Peyer's patch (tissue), 4 donors: Measurements from ENCODE around the gene ZNF70.

ENCODE experiments used
- POLR2A ChIP-seq, 2 donors: fragments of 450-650 bp; IDR thresholded peaks; one replicate each; pipeline ENCODE4 v1.5.1; 2017; ENCODE audit warnings: antibody characterized with exemption in 2 of 2, mild to moderate bottlenecking in 2 of 2, moderate library complexity in 2 of 2
- TF ChIP-seq, protein P1 (sequence below), 6 experiments: fragments of 450-650 bp in 4 of 6; fragments of 200-600 bp in 2 of 6; sonication (generic) in 1 of 6; IDR thresholded peaks; one replicate each; pipeline ENCODE4 v1.5.1; 2017 to 2019; ENCODE audit warnings: antibody characterized with exemption in 6 of 6, mild to moderate bottlenecking in 3 of 6, moderate library complexity in 1 of 6

DNA sequence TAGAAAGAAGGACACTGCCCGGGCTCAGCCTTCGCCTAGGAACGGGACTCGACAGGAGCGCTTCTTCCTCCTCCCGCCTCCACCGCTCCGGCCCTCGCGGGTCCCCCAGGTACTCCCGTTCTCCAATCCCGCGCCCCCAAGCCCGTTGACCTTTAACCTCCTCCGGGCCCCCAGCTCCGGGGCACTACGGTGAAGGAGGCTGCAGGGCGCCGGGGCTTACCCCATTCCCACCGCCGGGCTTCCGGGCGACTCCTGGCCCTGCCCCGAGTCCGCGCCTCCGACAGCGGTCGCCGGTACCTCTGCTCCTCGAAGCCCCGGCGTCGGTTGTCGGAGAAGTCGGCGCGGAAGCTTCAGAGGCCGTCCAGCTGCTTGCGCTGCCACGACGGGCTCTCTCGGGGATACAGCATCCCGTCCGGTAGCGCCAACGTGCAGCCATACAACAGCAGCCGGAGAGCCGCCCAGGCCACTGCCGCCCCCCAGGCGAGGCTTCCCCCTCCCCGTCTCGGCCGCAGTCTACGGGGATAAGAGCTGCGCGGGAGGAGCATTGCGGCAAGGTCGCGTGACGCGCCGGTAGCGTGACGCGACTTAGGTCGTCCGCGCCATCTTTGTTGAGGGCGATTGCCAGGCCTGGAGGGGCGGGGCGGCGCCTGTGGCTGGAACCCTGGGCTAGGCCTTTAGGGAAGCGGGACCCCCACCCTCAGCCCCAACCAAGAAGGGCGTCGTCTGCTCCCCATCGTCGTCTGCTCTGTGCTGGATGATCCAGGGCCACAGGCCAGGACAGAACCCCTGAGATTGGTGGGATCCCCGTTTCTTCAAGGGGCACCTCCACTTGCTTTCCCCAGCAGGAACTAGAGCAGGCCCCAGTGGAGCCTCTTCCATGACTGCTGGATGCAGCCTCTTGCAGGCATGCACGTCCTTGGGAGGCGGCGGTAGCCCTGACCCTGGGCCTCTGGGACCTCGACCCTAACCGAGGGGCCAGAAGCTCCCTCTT is 33.8 kb downstream of the ZNF70 start:
- TF ChIP-seq, protein P1, sequence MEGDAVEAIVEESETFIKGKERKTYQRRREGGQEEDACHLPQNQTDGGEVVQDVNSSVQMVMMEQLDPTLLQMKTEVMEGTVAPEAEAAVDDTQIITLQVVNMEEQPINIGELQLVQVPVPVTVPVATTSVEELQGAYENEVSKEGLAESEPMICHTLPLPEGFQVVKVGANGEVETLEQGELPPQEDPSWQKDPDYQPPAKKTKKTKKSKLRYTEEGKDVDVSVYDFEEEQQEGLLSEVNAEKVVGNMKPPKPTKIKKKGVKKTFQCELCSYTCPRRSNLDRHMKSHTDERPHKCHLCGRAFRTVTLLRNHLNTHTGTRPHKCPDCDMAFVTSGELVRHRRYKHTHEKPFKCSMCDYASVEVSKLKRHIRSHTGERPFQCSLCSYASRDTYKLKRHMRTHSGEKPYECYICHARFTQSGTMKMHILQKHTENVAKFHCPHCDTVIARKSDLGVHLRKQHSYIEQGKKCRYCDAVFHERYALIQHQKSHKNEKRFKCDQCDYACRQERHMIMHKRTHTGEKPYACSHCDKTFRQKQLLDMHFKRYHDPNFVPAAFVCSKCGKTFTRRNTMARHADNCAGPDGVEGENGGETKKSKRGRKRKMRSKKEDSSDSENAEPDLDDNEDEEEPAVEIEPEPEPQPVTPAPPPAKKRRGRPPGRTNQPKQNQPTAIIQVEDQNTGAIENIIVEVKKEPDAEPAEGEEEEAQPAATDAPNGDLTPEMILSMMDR (IDR thresholded peaks at IDR 0.05), result no peak
- TF ChIP-seq POLR2A (IDR thresholded peaks at IDR 0.05), result peak; percentile 82 to 90
